Kidney (tissue), 14 donors: ENCODE results near the gene IL17REL. TPM values are rescaled to one million over a fixed set of nuclear protein-coding genes. Genes with fewer than 3 reads are reported as not detected.

Source experiments
- DNase-seq, 5 donors: peaks; one replicate each; pipeline ENCODE4 v3.0.0-alpha.2; 2013 to 2020
- FAIRE-seq: peaks from 2 replicates; lab custom pipeline; 2012; peaks lifted over from hg19 to GRCh38; lab: Jason Lieb, UNC
- H3K27ac ChIP-seq, 2 donors: one replicate each; pipeline ENCODE4 v1.7.0; 2013; ENCODE audit warnings: low read depth in 2 of 2, low read length in 2 of 2, inconsistent platforms in 1 of 2
- H3K27me3 ChIP-seq: one replicate; pipeline ENCODE4 v1.7.1; 2013; ENCODE audit warnings: low read length, inconsistent platforms; ENCODE audit not compliant: control insufficient read depth, insufficient read depth
- H3K36me3 ChIP-seq, 3 donors: one replicate each; pipeline versions ENCODE4 v1.7.0 to v1.7.1; 2013; ENCODE audit warnings: low read length in 3 of 3, control low read depth in 1 of 3, inconsistent platforms in 1 of 3; ENCODE audit not compliant: insufficient read depth in 3 of 3, control insufficient read depth in 2 of 3
- H3K4me1 ChIP-seq, 3 donors: one replicate each; pipeline versions ENCODE4 v1.7.0 to v1.7.1; 2013; ENCODE audit warnings: low read length in 3 of 3, inconsistent platforms in 1 of 3, low read depth in 1 of 3; ENCODE audit not compliant: control insufficient read depth in 2 of 3, insufficient read depth in 2 of 3
- H3K4me3 ChIP-seq, 3 donors: one replicate each; pipeline versions ENCODE4 v1.7.0 to v1.8.1; 2013; ENCODE audit warnings: low read length in 3 of 3, control low read depth in 1 of 3, inconsistent platforms in 1 of 3
- H3K9ac ChIP-seq, 3 donors: one replicate each; pipeline versions ENCODE4 v1.7.0 to v1.7.1; 2013; ENCODE audit warnings: low read length in 3 of 3, control low read depth in 1 of 3, inconsistent platforms in 1 of 3
- H3K9me3 ChIP-seq, 3 donors: one replicate each; pipeline versions ENCODE4 v1.7.0 to v1.7.1; 2013; ENCODE audit warnings: low read length in 3 of 3, control low read depth in 1 of 3, inconsistent platforms in 1 of 3; ENCODE audit not compliant: control insufficient read depth in 2 of 3, insufficient read depth in 1 of 3
- CTCF ChIP-seq: IDR thresholded peaks from 3 replicates; pipeline ENCODE4 v1.5.1; 2012; ENCODE audit warnings: mild to moderate bottlenecking, moderate library complexity, borderline replicate concordance; ENCODE audit not compliant: insufficient read depth; ENCODE audit errors: extremely low read depth
- intact Hi-C: fragments of 100-400 bp; cut with DNase I; formaldehyde crosslinking; loops from one replicate; pipeline ENCODE4 v1.11.1; 2022
- polyA plus RNA-seq: library from polyadenylated mRNA; stranded (reverse); fragments of 350-450 nt; fragmentation: Illumina TruSeq; extraction: RNeasy Lipid Tissue Mini Kit (QIAGEN cat#74804); gene quantifications from one replicate; pipeline ENCODE4 v1.2.3, GENCODE V29; 2014; ENCODE audit warnings: low read depth, low replicate concordance; ENCODE audit not compliant: insufficient read depth
- total RNA-seq: library from RNA; stranded (reverse); fragmentation: NEBNext Ultra II Directional; extraction: Animal tissue kit (Norgen Biotek cat#: 25700); gene quantifications from one replicate; pipeline ENCODE4 v1.2.1, GENCODE V29; 2021
- donor health status: control.
- donor health status: control.
- donor health status: control.
- donor health status: control.
- donor health status: control.
- donor health status: DM: yes; HTN: yes; CAD: no.
- donor health status: Normal renal cell carcinoma (clear cell type).

IL17REL gene
- total and polyA plus RNA-seq, 2 donors from 2014 or later: 0.16 TPM; not detected in 1

GRCh38 chr22:50034126-50035081 lies 21.8 kb upstream of the IL17REL start:
- DNase-seq (peak in 1 of 5 donors; percentile 48), FAIRE-seq (no peak)
- Histone ChIP-seq H3K9me3 (peaks cover 0 to 4% (median 0%) of the 10 kb centered on the region in 3 donors), H3K4me1 (no peaks in the 10 kb centered on the region), H3K27me3 (no peaks in the 10 kb centered on the region), H3K4me3 (no peak overlapping the region), H3K36me3 (no peaks in the 10 kb centered on the region), H3K27ac (no peak overlapping the region), H3K9ac (no peak overlapping the region)
- no peak for TF ChIP-seq CTCF
- intact Hi-C loops: loop anchor here (5.0 kb wide), 1 partner anchor 107 kb away; no protein-coding TSS in a partner anchor

- no peaks in the 10 kb centered on the region for H3K27me3 ChIP-seq
- DNase-seq (peak in 1 of 5 donors; percentile 64), FAIRE-seq (no peak)
- H3K27ac ChIP-seq: no peak overlapping the region
- intact Hi-C loops: loop anchor here (5.0 kb wide), 1 partner anchor 106 kb away; no protein-coding TSS in a partner anchor
- no peak overlapping the region for H3K9ac ChIP-seq
- H3K4me1 ChIP-seq: no peaks in the 10 kb centered on the region
- no peaks in the 10 kb centered on the region for H3K9me3 ChIP-seq
- H3K36me3 ChIP-seq: no peaks in the 10 kb centered on the region
- no peak for TF ChIP-seq CTCF
- no peak overlapping the region for H3K4me3 ChIP-seq
These were observed 20.5 kb upstream of the IL17REL start for GRCh38 chr22:50032941-50033601.

GRCh38 chr22:50032109-50032871 lies 19.7 kb upstream of the IL17REL start:
- no peak for FAIRE-seq
- Histone ChIP-seq H3K27me3 (no peaks in the 10 kb centered on the region), H3K4me1 (no peaks in the 10 kb centered on the region), H3K4me3 (no peak overlapping the region), H3K9me3 (no peaks in the 10 kb centered on the region), H3K27ac (no peak overlapping the region), H3K36me3 (no peaks in the 10 kb centered on the region), H3K9ac (no peak overlapping the region)
- intact Hi-C loops: loop anchor here (5.0 kb wide), 1 partner anchor 105 kb away; no protein-coding TSS in a partner anchor
- peak; percentile 53 to 69 (median 57) for DNase-seq
- no peak for TF ChIP-seq CTCF
